HCT116 (cell line): ENCODE data around the gene SYNGR1. TPM values are rescaled to one million over a fixed set of nuclear protein-coding genes. Genes with fewer than 3 reads are reported as not detected.

Experiments
- ATAC-seq: fragments of 200-7000 bp; cut with Tn5 transposase; 2 replicates; pipeline ENCODE4 v1.9.1; 2020; ENCODE audit warnings: mild to moderate bottlenecking, moderate library complexity
- BruUV-seq: library from RNA; stranded (reverse); fragments of 400-500 nt; replicated peaks from 2 replicates; lab custom pipeline; 2021; lab: Mats Ljungman, UMichigan
- CTCF ChIA-PET: fragments of 300-600 bp; sonication (Branson Sonifier 250); formaldehyde crosslinking; loops from one replicate; lab custom pipeline; 2021; ENCODE audit warnings: antibody characterized with exemption; lab: Charles Lee
- POLR2A ChIA-PET: fragments of 300-600, 350-600 bp; sonication (Branson Sonifier 250); formaldehyde crosslinking; loops from one replicate; lab custom pipeline; 2021; ENCODE audit warnings: antibody characterized with exemption; lab: Charles Lee
- RAD21 ChIA-PET, 2 experiments: fragments of 300-600 bp; sonication (Branson Sonifier 250); formaldehyde crosslinking; loops; one replicate each; lab custom pipeline; 2023; ENCODE audit warnings: low total read pairs in 2 of 2; ENCODE audit not compliant: uncharacterized antibody in 2 of 2, unreplicated experiment in 2 of 2, low non-redundant PET in 1 of 2; lab: Charles Lee
- DNase-seq: peaks from one replicate; pipeline ENCODE4 v3.0.0-alpha.2; 2010; ENCODE audit warnings: low read depth, low spot score
- H2AFZ ChIP-seq: fragments of 200-600 bp; shearing (Covaris generic), sonication (generic); 2 replicates; pipeline ENCODE4 v1.6.1; 2017; ENCODE audit warnings: low read depth, mixed run types, mixed read lengths, antibody characterized with exemption, low read length; ENCODE audit not compliant: poor library complexity, severe bottlenecking
- H3K27ac ChIP-seq: 2 replicates; pipeline ENCODE4 v1.5.1; 2012; ENCODE audit warnings: low read depth, low read length
- H3K27me3 ChIP-seq: fragments of 200-600 bp; sonication (generic); 2 replicates; pipeline ENCODE4 v1.6.1; 2016; ENCODE audit warnings: mixed run types, low read length, mixed read lengths; ENCODE audit not compliant: insufficient read depth
- H3K36me3 ChIP-seq, 2 experiments: fragments of 200-500 bp in 1 of 2; fragments of 200-600 bp in 1 of 2; sonication (Bioruptor generic) in 1 of 2; sonication (generic) in 1 of 2; 2 replicates each; pipeline versions ENCODE4 v1.5.1 to v1.6.1; 2014 to 2016; ENCODE audit warnings: low read length in 2 of 2, inconsistent platforms in 1 of 2, mixed read lengths in 1 of 2, mixed run types in 1 of 2; ENCODE audit not compliant: insufficient read depth in 2 of 2, control insufficient read depth in 1 of 2
- H3K4me1 ChIP-seq, 2 experiments: fragments of 200-600 bp in 1 of 2; sonication (generic) in 1 of 2; 2 replicates each; pipeline versions ENCODE4 v1.5.1 to v1.6.1; 2012 to 2017; ENCODE audit warnings: low read length in 2 of 2, inconsistent platforms in 1 of 2, mild to moderate bottlenecking in 1 of 2, mixed read lengths in 1 of 2, mixed run types in 1 of 2, moderate library complexity in 1 of 2; ENCODE audit not compliant: insufficient read depth in 2 of 2, control insufficient read depth in 1 of 2
- H3K4me2 ChIP-seq: fragments of 200-600 bp; sonication (generic); 2 replicates; pipeline ENCODE4 v1.6.1; 2017; ENCODE audit warnings: mixed run types, low read length, mixed read lengths
- H3K4me3 ChIP-seq, 2 experiments: fragments of 200-600 bp in 1 of 2; sonication (generic) in 1 of 2; replicated peaks in 1 of 2; 2 replicates each; pipeline ENCODE4 v1.5.1; 2011 to 2016; ENCODE audit warnings: low read length in 2 of 2, control low read depth in 1 of 2, low read depth in 1 of 2, mild to moderate bottlenecking in 1 of 2, mixed read lengths in 1 of 2, mixed run types in 1 of 2
- H3K79me2 ChIP-seq: fragments of 200-600 bp; sonication (generic); 2 replicates; pipeline ENCODE4 v1.6.1; 2017; ENCODE audit warnings: mild to moderate bottlenecking, mixed run types, low read length, moderate library complexity, mixed read lengths; ENCODE audit not compliant: insufficient read depth
- H3K9ac ChIP-seq: fragments of 200-600 bp; sonication (generic); 2 replicates; pipeline ENCODE4 v1.6.1; 2016; ENCODE audit warnings: low read length, mixed read lengths
- H3K9me2 ChIP-seq: fragments of 200-600 bp; sonication (generic), shearing (Covaris generic); 2 replicates; pipeline ENCODE4 v1.6.1; 2017; ENCODE audit warnings: mixed run types, mild to moderate bottlenecking, moderate library complexity; ENCODE audit not compliant: insufficient read depth
- H3K9me3 ChIP-seq, 2 experiments: fragments of 200-500 bp in 1 of 2; fragments of 200-600 bp in 1 of 2; sonication (Bioruptor generic) in 1 of 2; sonication (generic) in 1 of 2; 2 replicates each; pipeline ENCODE4 v1.6.1; 2014 to 2017; ENCODE audit warnings: low read length in 2 of 2, mixed read lengths in 2 of 2, inconsistent platforms in 1 of 2, low read depth in 1 of 2, mild to moderate bottlenecking in 1 of 2, mixed run types in 1 of 2, moderate library complexity in 1 of 2; ENCODE audit not compliant: control insufficient read depth in 1 of 2, insufficient read depth in 1 of 2
- H4K20me1 ChIP-seq: fragments of 200-600 bp; sonication (generic), shearing (Covaris generic); 2 replicates; pipeline ENCODE4 v1.6.1; 2017; ENCODE audit warnings: mixed run types, mild to moderate bottlenecking, moderate library complexity; ENCODE audit not compliant: insufficient read depth
- CBX3 ChIP-seq: IDR thresholded peaks from 2 replicates; pipeline ENCODE4 v1.6.1; 2012; ENCODE audit warnings: low read depth
- CTCF ChIP-seq, 3 experiments: fragments of 200-600 bp in 1 of 3; sonication (generic) in 1 of 3; IDR thresholded peaks in 2 of 3; conservative IDR thresholded peaks in 1 of 3; 2 replicates each; pipeline ENCODE4 v1.5.1; 2012 to 2017; ENCODE audit warnings: low read depth in 2 of 3, low read length in 2 of 3, antibody characterized with exemption in 1 of 3, borderline replicate concordance in 1 of 3, control low read depth in 1 of 3, mild to moderate bottlenecking in 1 of 3, mixed read lengths in 1 of 3, mixed run types in 1 of 3, moderate library complexity in 1 of 3; ENCODE audit not compliant: insufficient read depth in 1 of 3
- EZH2 ChIP-seq: fragments of 200-600 bp; sonication (generic); IDR thresholded peaks from 2 replicates; pipeline ENCODE4 v1.6.1; 2017; ENCODE audit warnings: antibody characterized with exemption, mixed run types
- EZH2phosphoT487 ChIP-seq: fragments of 200-600 bp; IDR thresholded peaks from 2 replicates; pipeline ENCODE4 v1.6.1; 2018; ENCODE audit warnings: antibody characterized with exemption, borderline replicate concordance
- FOSL1 ChIP-seq: IDR thresholded peaks from 2 replicates; pipeline ENCODE4 v1.6.1; 2012; ENCODE audit warnings: low read depth
- JUND ChIP-seq: IDR thresholded peaks from 2 replicates; pipeline ENCODE4 v1.6.1; 2012
- POLR2A ChIP-seq: IDR thresholded peaks from 2 replicates; pipeline ENCODE4 v1.7.0; 2011; ENCODE audit warnings: borderline replicate concordance; ENCODE audit not compliant: insufficient read depth, insufficient read length; ENCODE audit errors: extremely low read depth
- POLR2AphosphoS5 ChIP-seq: IDR thresholded peaks from 2 replicates; pipeline ENCODE4 v1.6.1; 2011; ENCODE audit warnings: mild to moderate bottlenecking, low read depth, low read length, moderate library complexity
- RAD21 ChIP-seq: IDR thresholded peaks from 2 replicates; pipeline ENCODE4 v1.6.1; 2012; ENCODE audit warnings: low read depth, mild to moderate bottlenecking
- SP1 ChIP-seq: IDR thresholded peaks from 2 replicates; pipeline ENCODE4 v1.6.1; 2012; ENCODE audit warnings: low read depth
- TCF7L2 ChIP-seq: IDR thresholded peaks from 2 replicates; pipeline ENCODE4 v1.7.0; 2011; ENCODE audit warnings: borderline replicate concordance, inconsistent platforms; ENCODE audit not compliant: insufficient read depth, insufficient read length; ENCODE audit errors: extremely low read depth
- YY1 ChIP-seq: IDR thresholded peaks from 2 replicates; pipeline ENCODE4 v1.6.1; 2011; ENCODE audit warnings: low read length, low read depth, moderate library complexity, mild to moderate bottlenecking; ENCODE audit not compliant: insufficient replicate concordance; ENCODE audit errors: extremely low read depth
- ZNF274 ChIP-seq: fragments of 200-500 bp; sonication (Bioruptor generic); IDR thresholded peaks from 2 replicates; pipeline ENCODE4 v1.6.1; 2014; ENCODE audit warnings: mild to moderate bottlenecking, low read depth, low read length, inconsistent platforms
- intact Hi-C: fragments of 100-400 bp; cut with micrococcal nuclease; formaldehyde crosslinking; loops from 2 replicates; pipeline ENCODE4 v1.10.0; 2022
- total RNA-seq: library from RNA; stranded (reverse); gene quantifications from one replicate; pipeline ENCODE4 v1.2.1, GENCODE V29; 2021; ENCODE audit not compliant: unreplicated experiment
- TF ChIP-seq, protein P1 (sequence below): IDR thresholded peaks from 2 replicates; pipeline ENCODE4 v1.6.1; 2011; ENCODE audit warnings: mild to moderate bottlenecking, low read length, moderate library complexity; ENCODE audit not compliant: insufficient replicate concordance; ENCODE audit errors: extremely low read depth
- TF ChIP-seq, protein P2 (sequence below): IDR thresholded peaks from 2 replicates; pipeline ENCODE4 v1.6.1; 2012
- TF ChIP-seq, protein P3 (sequence below): IDR thresholded peaks from 2 replicates; pipeline ENCODE4 v1.6.1; 2012

The SYNGR1 gene
- total RNA-seq, 1 experiment from 2014 or later, result 20.7 TPM

DNA sequence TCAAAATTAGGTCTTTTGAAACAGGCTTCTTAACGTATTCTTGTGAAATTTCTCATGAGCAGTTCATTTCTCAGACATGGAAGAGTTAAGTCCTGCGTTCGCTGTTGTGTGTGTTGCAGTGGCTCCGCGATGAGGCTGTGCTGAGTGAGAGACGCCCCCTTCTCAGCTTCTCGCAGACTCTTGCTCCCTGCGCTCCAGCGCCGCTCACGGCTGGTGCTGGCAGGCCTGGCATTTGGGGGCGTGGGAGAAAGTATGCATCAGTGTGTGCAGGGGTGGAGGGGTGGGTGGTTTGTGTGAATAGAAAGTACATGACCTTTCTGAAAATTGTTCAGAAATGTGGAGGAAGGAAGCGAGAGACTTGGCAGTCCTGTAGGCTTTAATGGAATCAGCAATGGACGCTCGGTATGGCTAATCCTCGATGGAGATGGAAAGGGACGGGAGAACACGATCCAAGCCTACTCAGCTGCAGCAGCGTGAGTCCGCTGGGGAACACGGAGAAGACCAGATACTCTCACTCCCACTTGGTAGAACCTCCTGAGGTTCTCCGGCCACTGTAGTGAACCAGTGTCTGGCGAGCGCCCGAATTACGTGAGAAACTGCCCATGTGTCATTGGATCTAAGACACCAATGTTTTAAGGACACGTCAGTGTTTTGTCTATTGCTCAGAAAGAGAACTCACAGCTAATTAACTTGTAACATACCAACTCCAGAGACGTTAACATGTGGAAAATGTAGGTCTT is 55.7 kb downstream of the SYNGR1 start:
- H3K27me3 ChIP-seq, result no peaks in the 10 kb centered on the region
- CTCF ChIA-PET, result no interaction called here
- H4K20me1 ChIP-seq, result no peaks in the 10 kb centered on the region
- no peak overlapping the region for H3K4me2 ChIP-seq
- no peaks in the 10 kb centered on the region for H3K9me3 ChIP-seq
- H3K36me3 ChIP-seq, result no peaks in the 10 kb centered on the region
- intact Hi-C loops, result no loop called here
- TF ChIP-seq SP1 (no peak), TCF7L2 (no peak), POLR2AphosphoS5 (no peak), YY1 (no peak), POLR2A (no peak), CTCF (IDR thresholded peaks at IDR 0.05 in 2 of 3, conservative IDR thresholded peaks at IDR 0.05 in 1 of 3; ENCODE audit: borderline replicate concordance in 1 of 3, insufficient read depth in 1 of 3, low read depth in 2 of 3, low read length in 2 of 3) (no peak), RAD21 (no peak), FOSL1 (no peak), JUND (no peak), ZNF274 (no peak), EZH2 (no peak), CBX3 (no peak), EZH2phosphoT487 (no peak)
- TF ChIP-seq, protein P1, sequence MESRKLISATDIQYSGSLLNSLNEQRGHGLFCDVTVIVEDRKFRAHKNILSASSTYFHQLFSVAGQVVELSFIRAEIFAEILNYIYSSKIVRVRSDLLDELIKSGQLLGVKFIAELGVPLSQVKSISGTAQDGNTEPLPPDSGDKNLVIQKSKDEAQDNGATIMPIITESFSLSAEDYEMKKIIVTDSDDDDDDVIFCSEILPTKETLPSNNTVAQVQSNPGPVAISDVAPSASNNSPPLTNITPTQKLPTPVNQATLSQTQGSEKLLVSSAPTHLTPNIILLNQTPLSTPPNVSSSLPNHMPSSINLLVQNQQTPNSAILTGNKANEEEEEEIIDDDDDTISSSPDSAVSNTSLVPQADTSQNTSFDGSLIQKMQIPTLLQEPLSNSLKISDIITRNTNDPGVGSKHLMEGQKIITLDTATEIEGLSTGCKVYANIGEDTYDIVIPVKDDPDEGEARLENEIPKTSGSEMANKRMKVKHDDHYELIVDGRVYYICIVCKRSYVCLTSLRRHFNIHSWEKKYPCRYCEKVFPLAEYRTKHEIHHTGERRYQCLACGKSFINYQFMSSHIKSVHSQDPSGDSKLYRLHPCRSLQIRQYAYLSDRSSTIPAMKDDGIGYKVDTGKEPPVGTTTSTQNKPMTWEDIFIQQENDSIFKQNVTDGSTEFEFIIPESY, result no peak
- TF ChIP-seq, protein P2, sequence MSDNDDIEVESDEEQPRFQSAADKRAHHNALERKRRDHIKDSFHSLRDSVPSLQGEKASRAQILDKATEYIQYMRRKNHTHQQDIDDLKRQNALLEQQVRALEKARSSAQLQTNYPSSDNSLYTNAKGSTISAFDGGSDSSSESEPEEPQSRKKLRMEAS, result no peak
- TF ChIP-seq, protein P3, sequence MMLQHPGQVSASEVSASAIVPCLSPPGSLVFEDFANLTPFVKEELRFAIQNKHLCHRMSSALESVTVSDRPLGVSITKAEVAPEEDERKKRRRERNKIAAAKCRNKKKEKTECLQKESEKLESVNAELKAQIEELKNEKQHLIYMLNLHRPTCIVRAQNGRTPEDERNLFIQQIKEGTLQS, result no peak
- DNase-seq (no peak), ATAC-seq (no peak)
- BruUV-seq, result no TSS peak
- POLR2A ChIA-PET, result no interaction called here
- H3K9me2 ChIP-seq, result no peaks in the 10 kb centered on the region
- RAD21 ChIA-PET, result no interaction called here
- no peak overlapping the region for H3K9ac ChIP-seq
- H3K79me2 ChIP-seq, result peaks cover 26% of the 10 kb centered on the region
- no peak overlapping the region for H2AFZ ChIP-seq
- no peak overlapping the region for H3K27ac ChIP-seq
- H3K4me1 ChIP-seq, result peaks cover 0 to 2% of the 10 kb centered on the region in 2 experiments; a peak in 1 of 4 replicates
- H3K4me3 ChIP-seq, result no peak overlapping the region
